Fibroblast of skin of abdomen (primary cell): ENCODE data around the gene RSKR.
"Not testable (repeated sequence)": the region's sequence is repeated elsewhere in the genome, so short reads cannot be mapped to it uniquely, and the experiment has no call there.

Experiments used
- DNase-seq: peaks from one replicate; pipeline ENCODE4 v3.0.0-alpha.2; 2013

The RSKR gene

GRCh38 chr17:28576758-28577465 is 37.1 kb downstream of the RSKR start, which contains the start of gene ALDOC:
Gene ALDOC (minus strand): TSS chr17:28576895. CDS start chr17:28575532, 1,363 bp downstream.
- DNase-seq = peak; percentile 91

- not testable (repeated sequence) for DNase-seq
Measured at GRCh38 chr17:28576016-28576415, 38.0 kb downstream of the RSKR start.

DNA sequence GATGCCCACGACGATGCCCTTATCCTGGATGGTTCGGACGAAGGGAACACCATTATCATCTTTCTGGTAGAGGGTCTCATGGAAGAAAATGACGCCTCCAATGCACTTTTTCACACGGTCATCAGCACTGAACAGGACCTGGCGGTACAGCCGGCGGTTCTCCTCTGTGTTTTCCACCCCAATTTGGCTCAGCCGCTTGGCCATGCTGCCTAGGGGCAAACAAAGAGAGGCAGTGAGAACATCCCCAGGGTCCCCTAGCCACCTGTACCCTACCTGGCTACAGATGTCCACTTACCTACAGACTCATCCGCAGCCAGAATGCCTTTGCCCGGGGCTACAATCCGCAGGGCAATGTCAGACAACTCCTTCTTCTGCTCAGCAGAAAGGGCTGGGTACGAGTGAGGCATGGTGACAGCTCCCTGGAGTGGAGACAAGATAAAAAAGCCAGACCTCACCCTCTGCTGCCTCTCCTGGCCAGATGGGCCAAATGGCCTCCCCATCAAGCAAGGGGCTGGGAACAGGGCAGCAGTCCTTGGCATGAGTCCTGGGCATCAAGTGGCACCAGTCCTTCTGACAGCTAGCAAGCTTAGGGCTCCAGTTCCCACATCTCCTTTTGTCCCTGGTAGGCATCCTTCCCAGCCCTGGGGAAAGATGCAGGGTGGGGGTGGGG is 38.7 kb downstream of the RSKR start:
- DNase-seq = no peak

GRCh38 chr17:28574526-28574925 is 39.5 kb downstream of the RSKR start:
- DNase-seq = no peak

- DNase-seq = no peak
Measured at GRCh38 chr17:28573966-28574480, 40.0 kb downstream of the RSKR start.

DNA sequence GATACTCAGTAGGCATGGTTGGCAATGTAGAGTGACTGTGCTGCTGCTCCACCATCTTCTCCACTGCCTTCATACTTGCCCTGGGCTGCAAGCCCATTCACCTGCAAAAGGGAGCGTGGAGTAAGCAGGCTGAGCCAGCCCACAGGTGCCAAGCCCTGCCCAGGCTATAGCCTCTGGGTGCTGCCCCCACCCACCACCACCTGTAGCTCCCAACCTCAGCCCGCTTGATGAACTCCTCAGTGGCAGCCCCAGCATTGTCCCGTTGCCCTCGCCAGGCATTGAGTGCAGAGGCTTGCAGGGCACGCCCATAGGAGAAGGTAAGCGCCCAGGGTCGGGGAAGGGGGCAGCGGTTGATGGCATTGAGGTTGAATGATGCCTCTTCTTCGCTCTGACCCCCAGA is 40.5 kb downstream of the RSKR start:
- DNase-seq = no peak

DNA sequence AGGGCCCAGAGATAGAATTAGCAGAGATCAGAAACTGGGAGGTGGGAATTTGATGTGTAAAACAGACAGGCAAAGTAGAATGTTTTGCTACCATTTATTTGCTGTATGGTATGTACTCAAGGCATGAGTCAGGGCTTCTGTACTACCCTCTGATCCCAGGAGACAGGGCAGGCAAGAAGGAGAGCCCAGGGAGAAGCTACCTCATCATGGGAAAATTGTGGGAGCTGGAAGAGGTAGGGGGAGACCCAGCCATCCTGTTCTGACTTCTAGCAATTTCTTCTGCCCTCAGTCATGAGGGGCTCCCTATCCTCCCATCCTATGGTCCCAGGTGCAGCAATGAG is 41.0 kb downstream of the RSKR start:
- DNase-seq = no peak

DNA sequence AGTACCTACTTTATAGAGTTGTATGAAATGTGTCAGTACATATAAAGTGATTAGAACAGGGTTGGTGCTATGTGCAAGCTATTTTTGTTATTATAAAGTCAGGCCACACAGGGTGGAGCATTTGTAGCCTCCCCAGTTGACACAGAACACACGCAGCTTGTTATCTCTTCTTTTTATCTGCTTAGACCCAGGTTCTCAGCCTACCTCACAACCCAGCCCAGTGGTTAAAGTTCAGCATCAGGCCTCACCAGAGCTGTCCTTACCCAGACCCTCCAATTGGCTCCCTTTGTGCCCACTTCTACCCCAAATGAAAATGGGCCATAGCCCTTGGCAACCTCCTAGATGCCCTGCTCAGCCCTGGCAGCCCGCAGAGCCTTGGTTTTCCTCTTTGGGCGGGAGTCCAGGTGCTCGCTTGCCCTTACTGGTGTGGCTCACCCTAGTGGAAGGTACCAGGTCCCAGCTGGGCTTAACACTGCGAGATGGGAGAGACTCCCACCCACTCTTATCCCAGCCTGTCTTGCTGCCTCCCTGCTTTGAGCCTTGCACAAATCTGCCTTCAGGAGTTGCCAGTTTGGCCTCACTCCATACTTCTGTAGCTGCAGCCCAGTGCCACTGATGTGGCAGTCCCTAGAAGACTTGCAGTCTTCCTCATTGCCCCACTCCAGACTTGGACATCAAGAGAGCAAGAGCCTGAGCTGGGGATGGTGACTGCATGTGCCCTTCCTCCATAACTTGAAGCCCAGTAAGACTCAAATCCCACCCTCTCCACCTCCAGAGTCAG is 41.5 kb downstream of the RSKR start:
- no peak for DNase-seq

DNA sequence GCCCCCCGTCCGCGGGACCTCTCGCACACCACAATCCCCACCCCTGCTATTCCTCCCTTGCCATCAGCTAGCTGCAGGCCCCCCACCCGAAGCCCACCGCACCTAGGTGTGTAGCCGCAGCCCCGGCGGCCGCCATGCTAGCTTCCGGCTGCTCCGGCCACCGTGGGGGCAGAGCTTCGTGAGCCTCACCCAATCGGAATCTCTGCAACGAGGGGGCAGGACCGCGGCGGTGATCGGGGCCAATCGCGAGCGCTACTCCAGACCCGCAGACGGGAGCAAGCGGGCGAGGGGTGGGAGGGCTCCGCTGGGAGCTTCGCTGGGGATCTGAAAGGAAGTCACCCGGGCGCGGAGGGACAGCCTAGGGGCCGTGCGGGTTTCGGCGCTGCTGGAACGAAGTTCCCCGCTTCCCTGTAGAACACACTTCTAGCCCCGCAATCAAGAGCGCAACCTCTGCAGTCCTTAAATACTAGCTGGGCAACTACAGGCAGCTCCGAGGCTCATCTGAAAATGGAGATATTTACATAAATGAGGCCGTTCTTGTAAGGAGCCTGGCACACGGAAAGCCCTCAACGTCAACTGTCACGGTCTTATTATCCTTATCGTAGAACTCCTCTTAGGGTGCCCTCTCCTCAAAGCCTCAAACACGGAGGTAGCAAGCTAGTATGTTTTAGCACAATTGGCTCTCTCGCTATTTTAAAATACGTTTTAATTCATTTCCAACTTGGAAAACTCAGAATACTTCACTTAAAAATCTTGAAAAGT is 42.4 kb downstream of the RSKR start, which contains the start of gene PIGS:
Gene PIGS (minus strand): TSS at position 164 of the 762 bp plus-strand sequence. CDS start 28 bp downstream, at position 136.
- peak; percentile 87 for DNase-seq

- DNase-seq = no peak
Measured at GRCh38 chr17:28570716-28571360, 43.1 kb downstream of the RSKR start.

DNA sequence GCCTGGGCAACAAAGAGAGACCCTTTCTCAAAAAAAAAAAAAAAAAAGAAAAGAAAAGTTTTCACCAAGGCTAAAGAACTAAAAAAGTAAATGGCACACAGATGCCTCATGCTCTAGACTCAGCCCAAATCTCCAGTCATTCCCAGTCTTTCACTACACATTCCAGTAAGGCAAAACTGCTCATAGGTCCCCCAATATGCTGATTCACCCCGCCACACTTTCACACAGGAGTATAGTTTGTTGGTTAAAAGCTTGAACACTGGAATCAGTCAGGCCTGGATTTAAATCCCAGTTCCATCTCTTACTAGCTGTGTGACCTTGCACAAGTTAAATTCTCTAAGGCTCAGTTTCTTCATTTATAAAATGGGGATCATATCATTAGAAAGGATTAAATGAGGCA is 44.5 kb downstream of the RSKR start:
- DNase-seq = no peak

GRCh38 chr17:28567604-28568003 is 46.4 kb downstream of the RSKR start:
- DNase-seq = no peak

DNA sequence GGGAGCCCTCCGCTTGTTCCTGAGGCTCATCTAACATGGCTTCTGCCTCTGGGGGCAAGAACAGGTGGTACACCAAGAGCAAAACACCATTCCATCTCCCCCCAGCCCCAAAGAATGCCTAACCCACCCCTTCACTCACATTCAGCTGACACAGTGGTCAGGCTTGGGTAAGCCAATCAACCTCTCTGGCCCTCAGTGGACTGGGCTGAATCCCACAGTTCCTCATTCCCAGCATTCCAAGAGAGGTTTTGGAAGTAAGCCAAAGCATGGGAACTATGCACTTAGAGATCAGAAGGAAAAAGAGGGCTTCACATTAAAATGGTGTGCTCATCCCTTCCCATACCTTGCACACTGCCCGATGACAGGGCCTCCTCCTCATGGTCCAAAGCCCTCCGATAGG is 50.5 kb downstream of the RSKR start:
- DNase-seq = peak; percentile 77
